ENCODE measurements around the gene C17orf100.

The C17orf100 gene

GRCh38 chr17:6651354-6651918, at the start of gene C17orf100, which contains the start of gene MED31:
TSS of gene C17orf100 (plus strand) at chr17:6651762. CDS start at chr17:6651914, 152 bp downstream.
TSS of gene MED31 (minus strand) at chr17:6651605. CDS start at chr17:6651528, 77 bp downstream.
- peak within 1 kb of the TSS; percentile 95 for H3K4me3 Mint-ChIP-seq
- peaks cover 53% of the 10 kb centered on the region for H3K4me1 Mint-ChIP-seq
- peak; percentile 86 to 92 for DNase-seq (ENCODE audit: low spot score in 2 of 2)
- H3K27me3 Mint-ChIP-seq, result no peaks in the 10 kb centered on the region
- peak; percentile 85 for ATAC-seq (replicated peaks; ENCODE audit: extremely low read depth, poor library complexity, severe bottlenecking)
- peaks cover 26% of the 10 kb centered on the region for H3K36me3 Mint-ChIP-seq (ENCODE audit: insufficient read depth)
- H3K9me3 Mint-ChIP-seq, result no peaks in the 10 kb centered on the region
- peak within 1 kb of the TSS; percentile 100 for H3K27ac Mint-ChIP-seq (ENCODE audit: low read depth)

GRCh38 chr17:6602141-6602540, 49.4 kb upstream of the C17orf100 start:
- DNase-seq (ENCODE audit: low spot score in 2 of 2) (no peak), ATAC-seq (replicated peaks; ENCODE audit: extremely low read depth, poor library complexity, severe bottlenecking) (no peak)
- Mint-ChIP-seq H3K36me3 (ENCODE audit: insufficient read depth) (peaks cover 37% of the 10 kb centered on the region), H3K27me3 (no peaks in the 10 kb centered on the region), H3K4me3 (no peak overlapping the region), H3K27ac (ENCODE audit: low read depth) (no peak overlapping the region), H3K4me1 (no peaks in the 10 kb centered on the region), H3K9me3 (no peaks in the 10 kb centered on the region)

GRCh38 chr17:6603744-6604325, 47.7 kb upstream of the C17orf100 start:
- no peaks in the 10 kb centered on the region for H3K9me3 Mint-ChIP-seq
- ATAC-seq (replicated peaks; ENCODE audit: extremely low read depth, poor library complexity, severe bottlenecking) (no peak), DNase-seq (ENCODE audit: low spot score in 2 of 2) (no peak)
- no peak overlapping the region for H3K4me3 Mint-ChIP-seq
- peaks cover 42% of the 10 kb centered on the region for H3K36me3 Mint-ChIP-seq (ENCODE audit: insufficient read depth)
- no peak overlapping the region for H3K27ac Mint-ChIP-seq (ENCODE audit: low read depth)
- no peaks in the 10 kb centered on the region for H3K4me1 Mint-ChIP-seq
- no peaks in the 10 kb centered on the region for H3K27me3 Mint-ChIP-seq

GRCh38 chr17:6605142-6605541, 46.4 kb upstream of the C17orf100 start:
- no peak for ATAC-seq (replicated peaks; ENCODE audit: extremely low read depth, poor library complexity, severe bottlenecking)
- H3K27ac Mint-ChIP-seq (ENCODE audit: low read depth), result no peak overlapping the region

GRCh38 chr17:6608321-6608720, 43.2 kb upstream of the C17orf100 start:
- H3K27me3 Mint-ChIP-seq, result no peaks in the 10 kb centered on the region
- no peaks in the 10 kb centered on the region for H3K9me3 Mint-ChIP-seq
- no peak overlapping the region for H3K4me3 Mint-ChIP-seq
- peaks cover 49% of the 10 kb centered on the region for H3K36me3 Mint-ChIP-seq (ENCODE audit: insufficient read depth)
- H3K27ac Mint-ChIP-seq (ENCODE audit: low read depth), result no peak overlapping the region
- no peak for ATAC-seq (replicated peaks; ENCODE audit: extremely low read depth, poor library complexity, severe bottlenecking)
- no peak for DNase-seq (ENCODE audit: low spot score in 2 of 2)
- no peaks in the 10 kb centered on the region for H3K4me1 Mint-ChIP-seq

More at GRCh38 chr17:6605142-6605541, 46.4 kb upstream of the C17orf100 start:
- Mint-ChIP-seq H3K4me1 (no peaks in the 10 kb centered on the region), H3K36me3 (ENCODE audit: insufficient read depth) (peaks cover 43% of the 10 kb centered on the region), H3K9me3 (no peaks in the 10 kb centered on the region), H3K4me3 (no peak overlapping the region), H3K27me3 (no peaks in the 10 kb centered on the region)
- no peak for DNase-seq (ENCODE audit: low spot score in 2 of 2)

- Mint-ChIP-seq H3K4me3 (no peak overlapping the region), H3K36me3 (ENCODE audit: insufficient read depth) (peaks cover 35% of the 10 kb centered on the region), H3K27me3 (no peaks in the 10 kb centered on the region), H3K27ac (ENCODE audit: low read depth) (no peak overlapping the region), H3K9me3 (no peaks in the 10 kb centered on the region), H3K4me1 (peaks cover 11% of the 10 kb centered on the region)
- no peak for DNase-seq (ENCODE audit: low spot score in 2 of 2)
- ATAC-seq (replicated peaks; ENCODE audit: extremely low read depth, poor library complexity, severe bottlenecking), result no peak
Measured at GRCh38 chr17:6610011-6610410, 41.6 kb upstream of the C17orf100 start.

- Mint-ChIP-seq H3K27me3 (no peaks in the 10 kb centered on the region), H3K4me1 (peaks cover 11% of the 10 kb centered on the region), H3K27ac (ENCODE audit: low read depth) (no peak overlapping the region), H3K4me3 (no peak overlapping the region), H3K36me3 (ENCODE audit: insufficient read depth) (peaks cover 27% of the 10 kb centered on the region), H3K9me3 (no peaks in the 10 kb centered on the region)
- DNase-seq (ENCODE audit: low spot score in 2 of 2), result no peak
- ATAC-seq (replicated peaks; ENCODE audit: extremely low read depth, poor library complexity, severe bottlenecking), result no peak
Measured at GRCh38 chr17:6611231-6611630, 40.3 kb upstream of the C17orf100 start.

- Mint-ChIP-seq H3K4me1 (peaks cover 12% of the 10 kb centered on the region), H3K9me3 (no peaks in the 10 kb centered on the region), H3K27ac (ENCODE audit: low read depth) (no peak overlapping the region), H3K27me3 (no peaks in the 10 kb centered on the region), H3K4me3 (no peak overlapping the region), H3K36me3 (ENCODE audit: insufficient read depth) (peaks cover 19% of the 10 kb centered on the region)
- ATAC-seq (replicated peaks; ENCODE audit: extremely low read depth, poor library complexity, severe bottlenecking) (no peak), DNase-seq (ENCODE audit: low spot score in 2 of 2) (no peak)
Measured at GRCh38 chr17:6623941-6624340, 27.6 kb upstream of the C17orf100 start.

- Mint-ChIP-seq H3K4me1 (peaks cover 24% of the 10 kb centered on the region), H3K36me3 (ENCODE audit: insufficient read depth) (peaks cover 16% of the 10 kb centered on the region)
- ATAC-seq (replicated peaks; ENCODE audit: extremely low read depth, poor library complexity, severe bottlenecking), result no peak
Measured at GRCh38 chr17:6626616-6627015, 24.9 kb upstream of the C17orf100 start.

GRCh38 chr17:6627019-6627418, 24.5 kb upstream of the C17orf100 start:
- H3K27ac Mint-ChIP-seq (ENCODE audit: low read depth), result no peak overlapping the region
- no peak overlapping the region for H3K4me3 Mint-ChIP-seq
- H3K27me3 Mint-ChIP-seq, result no peaks in the 10 kb centered on the region
- no peak for DNase-seq (ENCODE audit: low spot score in 2 of 2)
- no peaks in the 10 kb centered on the region for H3K9me3 Mint-ChIP-seq
- ATAC-seq (replicated peaks; ENCODE audit: extremely low read depth, poor library complexity, severe bottlenecking), result no peak
- peaks cover 24% of the 10 kb centered on the region for H3K4me1 Mint-ChIP-seq
- H3K36me3 Mint-ChIP-seq (ENCODE audit: insufficient read depth), result peaks cover 18% of the 10 kb centered on the region

More at GRCh38 chr17:6626616-6627015, 24.9 kb upstream of the C17orf100 start:
- Mint-ChIP-seq H3K27ac (ENCODE audit: low read depth) (no peak overlapping the region), H3K27me3 (no peaks in the 10 kb centered on the region), H3K9me3 (no peaks in the 10 kb centered on the region), H3K4me3 (no peak overlapping the region)
- no peak for DNase-seq (ENCODE audit: low spot score in 2 of 2)

GRCh38 chr17:6630390-6630789, 21.2 kb upstream of the C17orf100 start:
- Mint-ChIP-seq H3K27ac (ENCODE audit: low read depth) (peak overlapping the region; percentile 1), H3K36me3 (ENCODE audit: insufficient read depth) (peaks cover 36% of the 10 kb centered on the region)

GRCh38 chr17:6632530-6632929, 19.0 kb upstream of the C17orf100 start:
- peak overlapping the region; percentile 67 for H3K27ac Mint-ChIP-seq (ENCODE audit: low read depth)
- H3K27me3 Mint-ChIP-seq, result no peaks in the 10 kb centered on the region
- H3K36me3 Mint-ChIP-seq (ENCODE audit: insufficient read depth), result peaks cover 31% of the 10 kb centered on the region
- peaks cover 25% of the 10 kb centered on the region for H3K4me1 Mint-ChIP-seq
- H3K9me3 Mint-ChIP-seq, result no peaks in the 10 kb centered on the region
- H3K4me3 Mint-ChIP-seq, result no peak overlapping the region
- DNase-seq (ENCODE audit: low spot score in 2 of 2) (no peak), ATAC-seq (replicated peaks; ENCODE audit: extremely low read depth, poor library complexity, severe bottlenecking) (no peak)

More at GRCh38 chr17:6630390-6630789, 21.2 kb upstream of the C17orf100 start:
- Mint-ChIP-seq H3K27me3 (no peaks in the 10 kb centered on the region), H3K4me1 (peaks cover 24% of the 10 kb centered on the region), H3K4me3 (no peak overlapping the region), H3K9me3 (no peaks in the 10 kb centered on the region)
- DNase-seq (ENCODE audit: low spot score in 2 of 2) (no peak), ATAC-seq (replicated peaks; ENCODE audit: extremely low read depth, poor library complexity, severe bottlenecking) (no peak)

- H3K4me3 Mint-ChIP-seq, result no peak overlapping the region
- no peaks in the 10 kb centered on the region for H3K27me3 Mint-ChIP-seq
Measured at GRCh38 chr17:6633263-6633662, 18.3 kb upstream of the C17orf100 start.

More at GRCh38 chr17:6633263-6633662, 18.3 kb upstream of the C17orf100 start:
- H3K36me3 Mint-ChIP-seq (ENCODE audit: insufficient read depth), result peaks cover 27% of the 10 kb centered on the region
- ATAC-seq (replicated peaks; ENCODE audit: extremely low read depth, poor library complexity, severe bottlenecking) (no peak), DNase-seq (ENCODE audit: low spot score in 2 of 2) (no peak)
- peaks cover 31% of the 10 kb centered on the region for H3K4me1 Mint-ChIP-seq
- no peaks in the 10 kb centered on the region for H3K9me3 Mint-ChIP-seq
- no peak overlapping the region for H3K27ac Mint-ChIP-seq (ENCODE audit: low read depth)
